Upper lobe of left lung (tissue), 4 donors: ENCODE results near the gene DLG4.

ENCODE experiments used
- POLR2A ChIP-seq, 4 donors: fragments of 450-650 bp; IDR thresholded peaks; one replicate each; pipeline ENCODE4 v1.5.1; 2016 to 2017; ENCODE audit warnings: antibody characterized with exemption in 4 of 4, mild to moderate bottlenecking in 2 of 4
- POLR2AphosphoS5 ChIP-seq, 2 donors: sonication (generic); formaldehyde crosslinking; IDR thresholded peaks; one replicate each; pipeline ENCODE4 v1.5.1; 2017; ENCODE audit warnings: antibody characterized with exemption in 2 of 2
- TF ChIP-seq, protein P1 (sequence below), 6 experiments: fragments of 450-650 bp in 4 of 6; fragments of 200-600 bp in 2 of 6; sonication (generic) in 2 of 6; IDR thresholded peaks; one replicate each; pipeline ENCODE4 v1.5.1; 2016 to 2019; ENCODE audit warnings: antibody characterized with exemption in 6 of 6

DNA sequence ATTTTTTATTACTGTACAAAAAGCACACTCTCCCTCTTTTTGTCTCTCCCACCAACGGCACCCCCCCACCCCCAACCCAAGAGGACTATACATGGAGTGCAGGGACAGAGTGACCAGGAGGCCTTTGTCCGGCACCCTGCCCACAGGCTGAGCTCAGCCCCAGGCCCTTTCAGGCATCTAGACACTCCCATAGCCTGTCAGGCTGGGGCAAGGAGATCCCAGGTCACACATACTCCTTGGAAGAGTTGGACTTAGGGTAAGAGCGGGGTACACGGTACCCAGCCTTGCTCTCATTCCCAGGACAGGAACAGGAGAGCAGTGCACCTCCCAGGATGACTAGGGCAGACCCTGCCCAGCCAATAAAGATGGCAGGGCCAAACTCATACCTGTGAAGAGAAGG is 40.5 kb upstream of the DLG4 start:
- TF ChIP-seq, protein P1, sequence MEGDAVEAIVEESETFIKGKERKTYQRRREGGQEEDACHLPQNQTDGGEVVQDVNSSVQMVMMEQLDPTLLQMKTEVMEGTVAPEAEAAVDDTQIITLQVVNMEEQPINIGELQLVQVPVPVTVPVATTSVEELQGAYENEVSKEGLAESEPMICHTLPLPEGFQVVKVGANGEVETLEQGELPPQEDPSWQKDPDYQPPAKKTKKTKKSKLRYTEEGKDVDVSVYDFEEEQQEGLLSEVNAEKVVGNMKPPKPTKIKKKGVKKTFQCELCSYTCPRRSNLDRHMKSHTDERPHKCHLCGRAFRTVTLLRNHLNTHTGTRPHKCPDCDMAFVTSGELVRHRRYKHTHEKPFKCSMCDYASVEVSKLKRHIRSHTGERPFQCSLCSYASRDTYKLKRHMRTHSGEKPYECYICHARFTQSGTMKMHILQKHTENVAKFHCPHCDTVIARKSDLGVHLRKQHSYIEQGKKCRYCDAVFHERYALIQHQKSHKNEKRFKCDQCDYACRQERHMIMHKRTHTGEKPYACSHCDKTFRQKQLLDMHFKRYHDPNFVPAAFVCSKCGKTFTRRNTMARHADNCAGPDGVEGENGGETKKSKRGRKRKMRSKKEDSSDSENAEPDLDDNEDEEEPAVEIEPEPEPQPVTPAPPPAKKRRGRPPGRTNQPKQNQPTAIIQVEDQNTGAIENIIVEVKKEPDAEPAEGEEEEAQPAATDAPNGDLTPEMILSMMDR (IDR thresholded peaks at IDR 0.05) = no peak
- TF ChIP-seq POLR2AphosphoS5 (IDR thresholded peaks at IDR 0.05) = no peak
- no peak for TF ChIP-seq POLR2A (IDR thresholded peaks at IDR 0.05)
